Uterus (tissue), 2 donors: ENCODE results near the gene AKAP17A.

ENCODE experiments used
- POLR2A ChIP-seq, 2 donors: fragments of 450-650 bp; IDR thresholded peaks; one replicate each; pipeline ENCODE4 v1.6.1; 2016; ENCODE audit warnings: antibody characterized with exemption in 2 of 2, mild to moderate bottlenecking in 1 of 2, moderate library complexity in 1 of 2
- TF ChIP-seq, protein P1 (sequence below), 4 experiments: fragments of 200-600 bp in 2 of 4; fragments of 450-650 bp in 2 of 4; sonication (generic) in 2 of 4; IDR thresholded peaks; one replicate each; pipeline ENCODE4 v1.5.1; 2016 to 2019; ENCODE audit warnings: antibody characterized with exemption in 4 of 4, mild to moderate bottlenecking in 2 of 4, moderate library complexity in 1 of 4

DNA sequence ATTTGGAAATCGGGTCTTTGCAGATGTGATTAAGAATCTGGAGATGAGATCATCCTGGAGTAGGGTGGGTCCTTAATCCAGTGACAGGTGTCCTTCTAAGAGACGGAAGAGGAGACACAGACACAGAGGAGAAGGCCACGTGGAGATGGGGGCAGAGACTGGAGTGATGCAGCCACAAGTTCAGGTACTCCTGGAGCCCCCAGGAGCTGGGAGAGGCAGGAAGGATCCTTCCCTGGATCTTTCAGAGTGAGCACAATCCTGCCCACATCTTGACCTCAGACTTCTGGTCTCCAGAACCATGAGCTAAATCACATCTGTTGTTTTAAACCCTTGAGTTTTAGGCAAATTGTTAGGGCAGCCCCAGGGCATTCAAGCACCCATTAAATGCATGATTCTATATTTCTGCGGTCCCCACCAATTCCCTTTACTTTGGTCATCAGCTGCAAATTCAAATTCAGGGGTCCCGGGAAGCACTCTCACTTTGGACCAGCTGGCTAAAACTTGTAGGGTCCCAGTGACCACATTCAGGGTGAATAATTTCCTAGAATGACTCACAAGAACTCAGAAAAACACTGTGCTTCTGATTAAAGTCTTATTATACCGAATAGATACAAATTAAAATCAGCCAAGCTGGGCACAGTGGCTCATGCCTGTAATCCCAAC, 12.8 kb upstream of the AKAP17A start:
- TF ChIP-seq POLR2A (IDR thresholded peaks at IDR 0.05), result no peak
- TF ChIP-seq, protein P1, sequence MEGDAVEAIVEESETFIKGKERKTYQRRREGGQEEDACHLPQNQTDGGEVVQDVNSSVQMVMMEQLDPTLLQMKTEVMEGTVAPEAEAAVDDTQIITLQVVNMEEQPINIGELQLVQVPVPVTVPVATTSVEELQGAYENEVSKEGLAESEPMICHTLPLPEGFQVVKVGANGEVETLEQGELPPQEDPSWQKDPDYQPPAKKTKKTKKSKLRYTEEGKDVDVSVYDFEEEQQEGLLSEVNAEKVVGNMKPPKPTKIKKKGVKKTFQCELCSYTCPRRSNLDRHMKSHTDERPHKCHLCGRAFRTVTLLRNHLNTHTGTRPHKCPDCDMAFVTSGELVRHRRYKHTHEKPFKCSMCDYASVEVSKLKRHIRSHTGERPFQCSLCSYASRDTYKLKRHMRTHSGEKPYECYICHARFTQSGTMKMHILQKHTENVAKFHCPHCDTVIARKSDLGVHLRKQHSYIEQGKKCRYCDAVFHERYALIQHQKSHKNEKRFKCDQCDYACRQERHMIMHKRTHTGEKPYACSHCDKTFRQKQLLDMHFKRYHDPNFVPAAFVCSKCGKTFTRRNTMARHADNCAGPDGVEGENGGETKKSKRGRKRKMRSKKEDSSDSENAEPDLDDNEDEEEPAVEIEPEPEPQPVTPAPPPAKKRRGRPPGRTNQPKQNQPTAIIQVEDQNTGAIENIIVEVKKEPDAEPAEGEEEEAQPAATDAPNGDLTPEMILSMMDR (IDR thresholded peaks at IDR 0.05), result no peak
